Smooth muscle cell (in vitro differentiated cells): ENCODE measurements around the gene LSM2. TPM values are rescaled to one million over a fixed set of nuclear protein-coding genes. Genes with fewer than 3 reads are reported as not detected.

Experiments used
- DNase-seq: peaks from one replicate; lab custom pipeline; 2025; ENCODE audit not compliant: unreplicated experiment; lab: John Stamatoyannopoulos, UW
- H2AFZ ChIP-seq: fragments of 200-600 bp; sonication (generic); 2 replicates; pipeline ENCODE4 v1.6.0; 2016; ENCODE audit warnings: antibody characterized with exemption, low read depth, mild to moderate bottlenecking
- H3F3A ChIP-seq: fragments of 200-600 bp; sonication (generic); 2 replicates; pipeline ENCODE4 v1.6.0; 2017; ENCODE audit warnings: antibody characterized with exemption, low read depth
- H3K27ac ChIP-seq: fragments of 200-600 bp; sonication (generic); 2 replicates; pipeline ENCODE4 v1.5.1; 2016; ENCODE audit warnings: low read depth, mild to moderate bottlenecking
- H3K27me3 ChIP-seq: fragments of 200-600 bp; sonication (generic); 2 replicates; pipeline ENCODE4 v1.6.1; 2016; ENCODE audit warnings: low read depth, mild to moderate bottlenecking
- H3K36me3 ChIP-seq: fragments of 200-600 bp; sonication (generic); 2 replicates; pipeline ENCODE4 v1.5.1; 2016; ENCODE audit warnings: low read depth
- H3K4me1 ChIP-seq: fragments of 200-600 bp; sonication (generic); 2 replicates; pipeline ENCODE4 v1.5.1; 2016; ENCODE audit warnings: low read depth
- H3K4me2 ChIP-seq: fragments of 200-600 bp; sonication (generic); 2 replicates; pipeline ENCODE4 v1.6.0; 2016; ENCODE audit warnings: mild to moderate bottlenecking
- H3K4me3 ChIP-seq: fragments of 200-600 bp; sonication (generic); 2 replicates; pipeline ENCODE4 v1.5.1; 2016; ENCODE audit warnings: mild to moderate bottlenecking
- H3K79me2 ChIP-seq: fragments of 200-600 bp; sonication (generic); 2 replicates; pipeline ENCODE4 v1.6.0; 2016; ENCODE audit warnings: low read depth, mild to moderate bottlenecking
- H3K9ac ChIP-seq: fragments of 200-600 bp; sonication (generic); 2 replicates; pipeline ENCODE4 v1.6.0; 2016; ENCODE audit warnings: low read depth
- H3K9me3 ChIP-seq: fragments of 200-600 bp; sonication (generic); replicated peaks from 2 replicates; pipeline ENCODE4 v1.5.1; 2016; ENCODE audit warnings: low read depth
- H4K20me1 ChIP-seq: fragments of 200-600 bp; sonication (generic); 2 replicates; pipeline ENCODE4 v1.6.0; 2016; ENCODE audit warnings: low read depth
- WGBS: methylation state at CpG from one replicate; pipeline ENCODE4 v1.1.7; 2016; ENCODE audit warnings: low lambda C conversion rate; 5-methylcytosine and 5-hydroxymethylcytosine counted together
- polyA plus RNA-seq: library from polyadenylated mRNA; unstranded; fragments of >200 nt; fragmentation: Nextera tagmentation; extraction: Ambion mirVana; gene quantifications from 2 replicates; pipeline ENCODE4 v1.2.1, GENCODE V29; 2016
- total RNA-seq: library from RNA; depleted of rRNA; stranded (reverse); fragments of >200 nt; gene quantifications from 2 replicates; pipeline ENCODE4 v1.2.3, GENCODE V29; 2014
- TF ChIP-seq, protein P1 (sequence below): fragments of 200-600 bp; sonication (generic); IDR thresholded peaks from 2 replicates; pipeline ENCODE4 v1.5.1; 2017; ENCODE audit warnings: borderline replicate concordance, mild to moderate bottlenecking, antibody characterized with exemption; ENCODE audit not compliant: insufficient read depth, poor library complexity, severe bottlenecking

Gene LSM2
- total and polyA plus RNA-seq, 2 experiments from 2014 or later: 81.6 to 91.2 TPM

GRCh38 chr6:31830886-31831335, 24.1 kb upstream of the LSM2 start:
- WGBS: 68% methylated on average over 6 of the region's 6 CpGs
- no peaks in the 10 kb centered on the region for H3K36me3 ChIP-seq
- H3K79me2 ChIP-seq: peaks cover 34% of the 10 kb centered on the region
- TF ChIP-seq, protein P1, sequence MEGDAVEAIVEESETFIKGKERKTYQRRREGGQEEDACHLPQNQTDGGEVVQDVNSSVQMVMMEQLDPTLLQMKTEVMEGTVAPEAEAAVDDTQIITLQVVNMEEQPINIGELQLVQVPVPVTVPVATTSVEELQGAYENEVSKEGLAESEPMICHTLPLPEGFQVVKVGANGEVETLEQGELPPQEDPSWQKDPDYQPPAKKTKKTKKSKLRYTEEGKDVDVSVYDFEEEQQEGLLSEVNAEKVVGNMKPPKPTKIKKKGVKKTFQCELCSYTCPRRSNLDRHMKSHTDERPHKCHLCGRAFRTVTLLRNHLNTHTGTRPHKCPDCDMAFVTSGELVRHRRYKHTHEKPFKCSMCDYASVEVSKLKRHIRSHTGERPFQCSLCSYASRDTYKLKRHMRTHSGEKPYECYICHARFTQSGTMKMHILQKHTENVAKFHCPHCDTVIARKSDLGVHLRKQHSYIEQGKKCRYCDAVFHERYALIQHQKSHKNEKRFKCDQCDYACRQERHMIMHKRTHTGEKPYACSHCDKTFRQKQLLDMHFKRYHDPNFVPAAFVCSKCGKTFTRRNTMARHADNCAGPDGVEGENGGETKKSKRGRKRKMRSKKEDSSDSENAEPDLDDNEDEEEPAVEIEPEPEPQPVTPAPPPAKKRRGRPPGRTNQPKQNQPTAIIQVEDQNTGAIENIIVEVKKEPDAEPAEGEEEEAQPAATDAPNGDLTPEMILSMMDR: no peak
- H3K27me3 ChIP-seq: no peaks in the 10 kb centered on the region
- H3K27ac ChIP-seq: no peak overlapping the region
- peaks cover 9% of the 10 kb centered on the region for H4K20me1 ChIP-seq
- peak overlapping the region; percentile 86 for H3K4me3 ChIP-seq
- H3K4me2 ChIP-seq: peak overlapping the region; percentile 94
- no peaks in the 10 kb centered on the region for H3K9me3 ChIP-seq
- H3K4me1 ChIP-seq: peaks cover 10% of the 10 kb centered on the region
- DNase-seq: no peak
- peak overlapping the region; percentile 70 for H3K9ac ChIP-seq
- no peak overlapping the region for H2AFZ ChIP-seq
- H3F3A ChIP-seq: peaks cover 14% of the 10 kb centered on the region

GRCh38 chr6:31829633-31830283, 23.0 kb upstream of the LSM2 start:
- no peak for DNase-seq
- H3K4me3 ChIP-seq: peak overlapping the region; percentile 86
- H4K20me1 ChIP-seq: peaks cover 5% of the 10 kb centered on the region
- H2AFZ ChIP-seq: no peak overlapping the region
- peak overlapping the region; percentile 70 for H3K9ac ChIP-seq
- H3K27ac ChIP-seq: no peak overlapping the region
- no peaks in the 10 kb centered on the region for H3K9me3 ChIP-seq
- no peaks in the 10 kb centered on the region for H3K36me3 ChIP-seq
- H3K27me3 ChIP-seq: no peaks in the 10 kb centered on the region
- peaks cover 22% of the 10 kb centered on the region for H3K79me2 ChIP-seq
- peaks cover 17% of the 10 kb centered on the region for H3F3A ChIP-seq
- peak overlapping the region; percentile 94 for H3K4me2 ChIP-seq
- H3K4me1 ChIP-seq: peaks cover 9% of the 10 kb centered on the region
- TF ChIP-seq, protein P1: peak; percentile 48
- WGBS: 2% methylated on average over 14 of the region's 15 CpGs

DNA sequence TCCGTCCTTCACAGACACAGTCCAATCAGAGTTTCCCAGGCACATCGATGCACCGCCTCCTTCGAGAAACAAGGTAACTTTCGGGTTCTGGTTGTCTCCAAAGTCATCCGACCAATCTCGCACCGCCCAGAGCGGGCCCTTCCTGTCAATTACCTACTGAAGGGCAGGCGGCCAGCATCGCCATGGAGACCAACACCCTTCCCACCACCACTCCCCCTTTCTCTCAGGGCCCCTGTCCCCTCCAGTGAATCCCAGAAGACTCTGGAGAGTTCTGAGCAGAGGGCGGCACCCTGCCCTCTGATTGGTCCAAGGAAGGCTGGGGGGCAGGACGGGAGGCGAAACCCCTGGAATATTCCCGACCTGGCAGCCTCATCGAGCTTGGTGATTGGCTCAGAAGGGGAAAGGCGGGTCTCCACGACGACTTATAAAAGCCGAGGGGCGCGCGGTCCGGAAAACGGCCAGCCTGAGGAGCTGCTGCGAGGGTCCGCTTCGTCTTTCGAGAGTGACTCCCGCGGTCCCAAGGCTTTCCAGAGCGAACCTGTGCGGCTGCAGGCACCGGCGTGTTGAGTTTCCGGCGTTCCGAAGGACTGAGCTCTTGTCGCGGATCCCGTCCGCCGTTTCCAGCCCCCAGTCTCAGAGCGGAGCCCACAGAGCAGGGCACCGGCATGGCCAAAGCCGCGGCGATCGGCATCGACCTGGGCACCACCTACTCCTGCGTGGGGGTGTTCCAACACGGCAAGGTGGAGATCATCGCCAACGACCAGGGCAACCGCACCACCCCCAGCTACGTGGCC, 20.7 kb upstream of the LSM2 start, which contains the start of gene HSPA1B:
Gene HSPA1B, plus strand, starts transcription at position 453 of the 794 bp plus-strand sequence. Its CDS starts 213 bp downstream, at position 666.
- no peaks in the 10 kb centered on the region for H3K36me3 ChIP-seq
- H3K27ac ChIP-seq: peak within 1 kb of the TSS; percentile 57
- peak within 1 kb of the TSS; percentile 62 for H3K4me3 ChIP-seq
- H3K9ac ChIP-seq: peak within 1 kb of the TSS; percentile 44
- under 1% methylated on average over 52 of the region's 56 CpGs for WGBS
- peak; percentile 94 for DNase-seq
- peak within 1 kb of the TSS; percentile 78 for H3K4me2 ChIP-seq
- TF ChIP-seq, protein P1: no peak
- H3K9me3 ChIP-seq: no peaks in the 10 kb centered on the region
- peaks cover 12% of the 10 kb centered on the region for H3F3A ChIP-seq
- peaks cover 21% of the 10 kb centered on the region for H3K79me2 ChIP-seq
- no peaks in the 10 kb centered on the region for H3K27me3 ChIP-seq
- peak within 1 kb of the TSS; percentile 51 for H2AFZ ChIP-seq
- H3K4me1 ChIP-seq: peaks cover 9% of the 10 kb centered on the region
- peaks cover 5% of the 10 kb centered on the region for H4K20me1 ChIP-seq
